ENCODE results near the gene DHX38. TPM values are rescaled to one million over a fixed set of nuclear protein-coding genes. Genes with fewer than 3 reads are reported as not detected.

Gene DHX38
- 100 to 1,000 TPM; 109 to 120 TPM for total RNA-seq
- 10 to 100 TPM; 16.9 to 43.3 TPM for polyA plus RNA-seq

DNA sequence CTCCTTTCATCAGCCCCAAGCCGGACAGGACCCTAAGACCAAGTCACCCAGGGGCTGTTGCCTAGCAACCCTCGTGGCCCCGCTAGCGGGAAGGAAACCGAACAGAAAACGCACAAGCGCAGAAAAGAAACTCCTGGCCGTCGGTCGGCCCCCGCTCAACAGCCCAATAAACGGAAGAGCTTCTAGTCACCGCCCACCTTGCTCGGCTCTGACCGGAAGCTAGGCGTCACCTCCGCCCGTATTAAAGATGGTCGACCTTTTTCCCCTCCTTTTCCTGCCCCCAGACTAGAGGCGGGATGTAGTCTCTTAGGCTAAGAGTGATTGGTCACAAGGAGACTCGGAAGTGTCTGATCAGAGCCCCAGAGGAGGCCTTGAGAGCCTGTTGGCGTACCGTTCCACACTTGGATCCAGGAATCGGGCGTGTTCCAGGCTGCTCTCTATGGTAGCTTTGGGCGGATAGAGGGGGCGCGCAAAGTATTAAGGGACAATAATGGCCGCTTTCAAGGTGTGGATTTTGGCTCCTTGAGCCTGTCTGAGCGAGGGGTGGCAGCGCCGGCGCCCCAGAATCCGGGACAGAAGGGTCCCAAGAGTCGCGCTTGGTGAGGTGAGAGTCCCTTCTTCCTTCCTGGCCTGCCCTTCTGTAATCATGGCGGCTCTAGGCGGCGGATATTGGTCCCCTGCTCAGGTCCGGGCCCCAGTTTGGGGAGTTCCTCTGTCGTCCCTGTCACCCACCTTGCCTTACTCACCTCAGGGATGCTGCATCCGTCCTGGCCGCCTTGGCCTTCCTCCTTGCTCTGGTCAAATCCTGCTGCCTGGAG, at the start of gene DHX38, which contains the start of gene TXNL4B:
Gene DHX38, plus strand, starts transcription at position 400 of the 818 bp plus-strand sequence. CDS start 2,311 bp downstream, outside the sequence.
Gene TXNL4B, minus strand, starts transcription at position 173 of the 818 bp plus-strand sequence. CDS start 2,871 bp downstream, outside the sequence.
- intact Hi-C loops (cut with micrococcal nuclease), result loop anchor here (1.0 to 10.0 kb wide), 5 partner anchors 85 to 574 kb away; partner anchors contain the start of genes DHODH, IST1 and PHLPP2
- CTCF ChIA-PET (ENCODE audit: partially characterized antibody), result interaction anchor here (0.6 to 1.6 kb wide), 4 partner anchors 16 to 212 kb away, joined by 3 to 4 read pairs (median 4); no protein-coding TSS in a partner anchor
- POLR2A ChIA-PET (ENCODE audit: partially characterized antibody), result interaction anchor here (0.7 to 2.2 kb wide), 6 partner anchors 10 to 610 kb away, joined by 3 to 9 read pairs (median 6); partner anchors contain the start of gene ZNF821
- Histone ChIP-seq H3K4me3 (ENCODE audit: low read length in 2 of 2) (peak within 1 kb of the TSS; percentile 82 to 88), H3K36me3 (ENCODE audit: insufficient read depth, low read length) (peaks cover 46% of the 10 kb centered on the region), H3K27me3 (ENCODE audit: insufficient read depth, low read length) (no peaks in the 10 kb centered on the region), H3K9me3 (ENCODE audit: control insufficient read depth in 1 of 2, low read length in 2 of 2) (no peaks in the 10 kb centered on the region), H3K27ac (ENCODE audit: low read depth, low read length) (peak within 1 kb of the TSS; percentile 90), H3K4me1 (ENCODE audit: insufficient read depth, low read length) (peaks cover 43% of the 10 kb centered on the region)
- DNase-seq, result peak; percentile 92 to 97 (median 94)
- Mint-ChIP-seq H3K27ac (peak within 1 kb of the TSS; percentile 90 to 100 (median 100)), H3K4me1 (peaks cover 39 to 62% (median 47%) of the 10 kb centered on the region in 4 donors), H3K36me3 (peaks cover 45 to 70% of the 10 kb centered on the region in 2 donors), H3K9me3 (no peaks in the 10 kb centered on the region), H3K4me3 (peak within 1 kb of the TSS; percentile 97 to 100 (median 100)), H3K27me3 (no peaks in the 10 kb centered on the region)

DNA sequence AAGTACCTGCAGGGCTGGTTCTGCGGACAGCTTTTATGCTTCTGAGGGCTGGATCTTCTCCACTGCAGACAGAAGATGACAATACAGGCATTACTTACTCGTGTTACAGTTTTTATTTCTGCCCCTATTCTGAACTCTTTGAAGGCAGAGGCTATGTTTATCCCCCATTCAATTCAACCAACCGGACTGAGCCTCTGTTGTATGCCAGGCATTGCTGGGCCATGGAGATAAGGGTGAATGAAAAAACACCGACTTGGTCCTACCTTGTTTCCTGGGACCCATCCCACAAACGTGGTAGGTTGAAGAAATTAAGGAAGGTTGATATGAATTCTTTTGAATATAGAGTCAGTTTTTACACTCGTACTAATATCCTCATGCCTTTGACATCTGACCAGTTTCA, 49.4 kb upstream of the DHX38 start:
- CTCF ChIA-PET (ENCODE audit: partially characterized antibody), result no interaction called here

DNA sequence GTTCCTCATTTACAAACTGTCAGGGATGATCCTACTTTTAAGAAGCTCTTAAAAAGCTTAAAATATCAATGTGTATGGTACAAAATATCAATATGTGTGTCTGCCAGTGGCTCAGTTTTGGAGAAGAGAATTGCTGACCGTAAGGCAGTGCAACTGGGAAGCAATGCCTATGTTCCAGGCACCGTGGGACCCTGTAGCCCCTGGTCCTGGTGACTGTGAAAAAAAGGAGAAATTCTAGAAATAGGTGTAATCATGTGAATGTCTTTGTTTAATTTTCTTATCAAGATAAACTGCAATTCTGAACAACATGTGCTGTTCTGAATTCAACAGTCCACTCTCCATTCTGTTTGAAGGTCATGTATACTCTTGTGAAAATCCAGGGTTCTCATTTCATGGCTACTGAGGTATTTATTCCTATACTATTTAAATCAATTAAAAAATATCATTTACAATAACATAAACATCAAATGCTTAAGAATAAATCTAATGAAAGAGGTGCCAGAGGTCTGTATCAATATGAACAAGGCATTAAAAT, 48.8 kb upstream of the DHX38 start:
- Mint-ChIP-seq H3K27me3 (no peaks in the 10 kb centered on the region), H3K4me3 (no peak overlapping the region), H3K27ac (no peak overlapping the region), H3K36me3 (peaks cover 28 to 30% of the 10 kb centered on the region in 2 donors), H3K9me3 (peaks cover under 1 to 16% (median 11%) of the 10 kb centered on the region in 8 donors), H3K4me1 (no peaks in the 10 kb centered on the region)
- Histone ChIP-seq H3K9me3 (ENCODE audit: control insufficient read depth in 1 of 2, low read length in 2 of 2) (peaks cover 0 to 3% of the 10 kb centered on the region in 2 donors), H3K27ac (ENCODE audit: low read depth, low read length) (no peak overlapping the region), H3K4me1 (ENCODE audit: insufficient read depth, low read length) (no peaks in the 10 kb centered on the region), H3K27me3 (ENCODE audit: insufficient read depth, low read length) (no peaks in the 10 kb centered on the region), H3K4me3 (ENCODE audit: low read length in 2 of 2) (no peak overlapping the region), H3K36me3 (ENCODE audit: insufficient read depth, low read length) (no peaks in the 10 kb centered on the region)
- intact Hi-C loops (cut with micrococcal nuclease), result no loop called here
- no peak for DNase-seq
- ChIA-PET CTCF (ENCODE audit: partially characterized antibody) (no interaction called here), POLR2A (ENCODE audit: partially characterized antibody) (no interaction called here)

More for the DNA sequence above, 49.4 kb upstream of the DHX38 start:
- intact Hi-C loops (cut with micrococcal nuclease), result no loop called here
- H3K4me1 Mint-ChIP-seq, result no peaks in the 10 kb centered on the region
- H3K27me3 Mint-ChIP-seq, result no peaks in the 10 kb centered on the region
- H3K36me3 ChIP-seq (ENCODE audit: insufficient read depth, low read length), result no peaks in the 10 kb centered on the region
- peaks cover 27% of the 10 kb centered on the region in 2 donors for H3K36me3 Mint-ChIP-seq
- H3K27ac Mint-ChIP-seq, result no peak overlapping the region
- POLR2A ChIA-PET (ENCODE audit: partially characterized antibody), result no interaction called here
- no peak overlapping the region for H3K4me3 ChIP-seq (ENCODE audit: low read length in 2 of 2)
- H3K4me1 ChIP-seq (ENCODE audit: insufficient read depth, low read length), result no peaks in the 10 kb centered on the region
- peaks cover 0 to 10% (median 6%) of the 10 kb centered on the region in 8 donors for H3K9me3 Mint-ChIP-seq
- no peaks in the 10 kb centered on the region for H3K9me3 ChIP-seq (ENCODE audit: control insufficient read depth in 1 of 2, low read length in 2 of 2)
- H3K27ac ChIP-seq (ENCODE audit: low read depth, low read length), result no peak overlapping the region
- no peaks in the 10 kb centered on the region for H3K27me3 ChIP-seq (ENCODE audit: insufficient read depth, low read length)
- no peak overlapping the region for H3K4me3 Mint-ChIP-seq
- DNase-seq, result no peak

DNA sequence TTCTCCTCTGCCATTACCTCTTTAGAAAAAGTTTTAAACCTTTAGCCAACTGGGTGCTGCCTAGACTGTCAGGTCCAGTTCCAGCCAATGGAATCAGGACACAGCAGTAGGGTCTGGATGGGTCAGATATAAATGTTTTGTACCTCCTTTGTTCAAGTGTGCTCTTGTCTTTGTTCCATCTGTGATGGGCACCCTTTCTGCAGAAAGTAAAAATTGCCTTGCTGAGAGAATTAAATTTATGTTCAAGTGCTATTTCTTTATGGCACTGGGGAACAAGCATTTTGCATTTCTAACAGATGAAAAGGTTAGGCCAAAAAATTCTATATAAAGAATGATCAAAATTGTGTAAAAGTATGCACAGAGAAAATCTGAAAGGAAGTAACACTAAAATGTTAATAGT, 44.5 kb upstream of the DHX38 start:
- CTCF ChIA-PET (ENCODE audit: partially characterized antibody), result no interaction called here
- Histone ChIP-seq H3K4me3 (ENCODE audit: low read length in 2 of 2) (no peak overlapping the region), H3K4me1 (ENCODE audit: insufficient read depth, low read length) (no peaks in the 10 kb centered on the region), H3K36me3 (ENCODE audit: insufficient read depth, low read length) (no peaks in the 10 kb centered on the region), H3K27me3 (ENCODE audit: insufficient read depth, low read length) (no peaks in the 10 kb centered on the region), H3K27ac (ENCODE audit: low read depth, low read length) (no peak overlapping the region), H3K9me3 (ENCODE audit: control insufficient read depth in 1 of 2, low read length in 2 of 2) (peaks cover 0 to 4% of the 10 kb centered on the region in 2 donors)
- Mint-ChIP-seq H3K4me1 (no peaks in the 10 kb centered on the region), H3K27me3 (no peaks in the 10 kb centered on the region), H3K27ac (no peak overlapping the region), H3K36me3 (peaks cover 9 to 20% of the 10 kb centered on the region in 2 donors), H3K9me3 (peaks cover 2 to 28% (median 17%) of the 10 kb centered on the region in 8 donors), H3K4me3 (no peak overlapping the region)
- POLR2A ChIA-PET (ENCODE audit: partially characterized antibody), result no interaction called here
- no peak for DNase-seq
- intact Hi-C loops (cut with micrococcal nuclease), result no loop called here

DNA sequence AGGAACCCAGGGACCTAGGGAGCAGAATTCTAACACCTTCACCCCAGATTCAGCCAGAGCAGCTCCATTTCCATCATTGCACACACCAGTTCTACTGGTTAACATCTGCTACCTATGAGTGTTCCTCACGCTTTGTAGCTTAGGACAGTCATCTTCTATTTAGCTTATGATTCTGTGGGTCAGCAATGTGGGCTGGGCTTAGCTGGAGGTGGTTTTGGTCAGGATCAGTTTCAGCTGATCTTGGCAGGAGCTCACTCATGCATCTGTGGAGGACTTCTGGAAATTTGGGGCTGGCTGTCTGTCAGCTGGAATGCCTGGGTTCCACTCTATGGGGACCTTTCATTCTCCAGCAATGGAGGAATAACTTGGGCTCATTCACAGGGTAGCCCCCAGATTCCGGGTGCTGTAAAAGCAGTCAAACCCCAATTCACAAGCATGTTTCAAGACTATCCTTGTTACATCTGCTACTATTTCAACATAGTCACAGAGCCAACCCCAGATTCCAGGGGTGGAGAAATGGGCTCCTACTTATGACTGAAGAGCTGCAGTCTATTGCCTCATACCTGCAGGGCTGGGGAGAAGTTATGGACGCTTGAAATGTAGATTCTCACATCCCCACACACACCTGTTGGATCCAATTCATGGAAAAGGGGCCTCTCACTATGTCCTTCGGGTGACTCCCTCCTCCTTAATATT, 42.7 kb upstream of the DHX38 start:
- no peaks in the 10 kb centered on the region for H3K4me1 ChIP-seq (ENCODE audit: insufficient read depth, low read length)
- ChIA-PET CTCF (ENCODE audit: partially characterized antibody) (interaction anchor here (0.9 kb wide), 1 partner anchor 16 kb away, joined by 4 read pairs; no protein-coding TSS in a partner anchor), POLR2A (ENCODE audit: partially characterized antibody) (no interaction called here)
- no peaks in the 10 kb centered on the region for H3K27me3 ChIP-seq (ENCODE audit: insufficient read depth, low read length)
- Mint-ChIP-seq H3K27ac (no peak overlapping the region), H3K4me3 (no peak overlapping the region), H3K9me3 (peaks cover 2 to 28% (median 17%) of the 10 kb centered on the region in 8 donors), H3K27me3 (no peaks in the 10 kb centered on the region), H3K4me1 (no peaks in the 10 kb centered on the region), H3K36me3 (peaks cover 5 to 16% of the 10 kb centered on the region in 2 donors)
- H3K36me3 ChIP-seq (ENCODE audit: insufficient read depth, low read length), result no peaks in the 10 kb centered on the region
- DNase-seq, result no peak
- H3K27ac ChIP-seq (ENCODE audit: low read depth, low read length), result no peak overlapping the region
- peaks cover 0 to 4% of the 10 kb centered on the region in 2 donors for H3K9me3 ChIP-seq (ENCODE audit: control insufficient read depth in 1 of 2, low read length in 2 of 2)
- no peak overlapping the region for H3K4me3 ChIP-seq (ENCODE audit: low read length in 2 of 2)
- intact Hi-C loops (cut with micrococcal nuclease), result no loop called here

DNA sequence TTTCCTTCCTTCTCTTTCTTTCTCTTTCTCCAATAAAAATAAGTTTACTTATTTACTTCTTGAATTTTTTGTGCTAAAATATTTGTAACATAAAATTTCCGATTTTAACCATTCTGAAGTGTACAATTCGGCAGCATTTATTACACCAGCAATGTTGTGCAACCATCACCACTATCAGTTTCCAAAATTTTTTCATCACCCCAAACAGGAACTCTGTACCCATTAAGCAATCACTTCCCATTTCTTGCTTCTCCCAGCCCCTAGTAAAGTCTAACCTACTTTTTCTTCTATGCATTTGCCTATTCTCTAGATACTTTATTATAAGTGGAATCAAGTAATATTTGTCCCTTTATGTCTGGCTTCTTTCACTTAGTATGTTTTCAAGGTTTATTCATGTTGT, 41.8 kb upstream of the DHX38 start:
- H3K27ac ChIP-seq (ENCODE audit: low read depth, low read length), result no peak overlapping the region
- peaks cover 0 to 4% of the 10 kb centered on the region in 2 donors for H3K9me3 ChIP-seq (ENCODE audit: control insufficient read depth in 1 of 2, low read length in 2 of 2)
- H3K27me3 ChIP-seq (ENCODE audit: insufficient read depth, low read length), result no peaks in the 10 kb centered on the region
- intact Hi-C loops (cut with micrococcal nuclease), result no loop called here
- H3K27me3 Mint-ChIP-seq, result no peaks in the 10 kb centered on the region
- H3K4me3 Mint-ChIP-seq, result no peak overlapping the region
- H3K36me3 ChIP-seq (ENCODE audit: insufficient read depth, low read length), result no peaks in the 10 kb centered on the region
- peaks cover 2 to 28% (median 17%) of the 10 kb centered on the region in 8 donors for H3K9me3 Mint-ChIP-seq
- ChIA-PET CTCF (ENCODE audit: partially characterized antibody) (no interaction called here), POLR2A (ENCODE audit: partially characterized antibody) (no interaction called here)
- H3K4me1 ChIP-seq (ENCODE audit: insufficient read depth, low read length), result no peaks in the 10 kb centered on the region
- peaks cover 5 to 16% of the 10 kb centered on the region in 2 donors for H3K36me3 Mint-ChIP-seq
- H3K4me1 Mint-ChIP-seq, result no peaks in the 10 kb centered on the region
- H3K27ac Mint-ChIP-seq, result no peak overlapping the region
- H3K4me3 ChIP-seq (ENCODE audit: low read length in 2 of 2), result no peak overlapping the region
- no peak for DNase-seq

All from CD4-positive, alpha-beta memory T cell (primary cell).